SK-N-DZ (cell line): Measurements from ENCODE around the gene TRAIP.

ENCODE experiments used
- DNase-seq: peaks from one replicate; pipeline ENCODE4 v3.0.0-alpha.2; 2015; ENCODE audit warnings: low spot score

The TRAIP gene

DNA sequence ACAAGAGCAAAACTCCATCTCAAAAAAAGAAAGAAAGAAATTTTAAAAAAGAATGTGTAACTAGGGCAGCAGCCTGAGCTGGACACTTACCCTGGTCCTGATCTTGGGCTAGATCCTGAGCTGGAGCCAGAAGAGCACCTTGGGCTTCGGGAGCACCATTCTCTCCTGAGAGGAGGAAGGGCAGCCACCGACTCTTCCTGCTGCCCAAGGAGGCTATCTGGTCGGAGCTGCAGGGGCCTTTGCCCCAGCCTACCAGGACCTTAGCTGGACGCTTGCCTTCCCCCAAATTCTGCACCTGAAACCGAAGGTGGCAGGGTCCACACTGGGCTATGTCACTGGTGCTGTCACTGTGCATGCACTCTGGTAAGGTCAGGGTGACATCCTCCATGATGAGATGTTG is 20.2 kb upstream of the TRAIP start:
- DNase-seq: no peak

DNA sequence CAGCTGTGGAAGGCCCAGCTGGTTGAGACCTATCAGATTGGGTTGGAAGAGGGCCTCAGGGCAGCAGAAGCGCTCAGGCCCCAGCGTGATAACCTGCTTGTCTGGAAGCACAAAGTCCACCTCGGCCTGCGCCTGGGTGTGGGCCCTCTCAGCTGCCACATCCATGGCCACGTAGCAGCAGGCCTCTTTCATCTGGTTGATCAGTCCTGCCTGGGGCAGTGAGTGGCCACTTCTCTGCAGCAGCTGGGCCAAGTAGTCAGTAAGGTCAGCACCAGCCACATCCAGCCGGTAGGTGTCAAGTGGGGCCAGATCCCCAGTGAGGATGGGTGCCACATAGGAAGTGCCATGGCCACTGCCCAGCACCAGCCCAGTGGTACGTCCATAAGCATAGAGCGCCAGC is 17.3 kb upstream of the TRAIP start:
- DNase-seq: no peak

DNA sequence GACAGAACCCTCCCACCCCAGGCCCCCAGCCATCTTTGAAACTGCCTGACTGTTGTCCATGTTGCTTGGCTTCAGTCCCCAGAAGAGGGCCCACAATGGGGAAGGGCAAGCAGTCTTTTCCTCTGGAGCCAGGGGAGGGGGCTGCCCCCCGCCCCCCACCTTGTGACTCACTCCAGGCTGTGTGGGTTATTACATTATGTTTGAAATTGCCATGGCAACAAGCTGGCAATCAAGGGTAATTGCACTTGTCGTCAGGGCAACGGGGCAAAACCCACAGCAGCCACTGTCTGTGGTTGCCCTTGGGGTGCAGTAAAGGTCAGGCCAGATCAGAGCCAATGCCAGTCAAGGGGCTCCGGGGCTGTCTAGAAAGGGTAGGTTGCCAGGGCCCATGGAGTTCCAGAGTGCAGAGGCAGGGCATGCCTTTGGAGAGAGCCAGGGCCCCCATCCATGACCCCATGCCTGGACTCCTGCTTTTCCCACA is 16.5 kb upstream of the TRAIP start:
- peak; percentile 72 for DNase-seq

DNA sequence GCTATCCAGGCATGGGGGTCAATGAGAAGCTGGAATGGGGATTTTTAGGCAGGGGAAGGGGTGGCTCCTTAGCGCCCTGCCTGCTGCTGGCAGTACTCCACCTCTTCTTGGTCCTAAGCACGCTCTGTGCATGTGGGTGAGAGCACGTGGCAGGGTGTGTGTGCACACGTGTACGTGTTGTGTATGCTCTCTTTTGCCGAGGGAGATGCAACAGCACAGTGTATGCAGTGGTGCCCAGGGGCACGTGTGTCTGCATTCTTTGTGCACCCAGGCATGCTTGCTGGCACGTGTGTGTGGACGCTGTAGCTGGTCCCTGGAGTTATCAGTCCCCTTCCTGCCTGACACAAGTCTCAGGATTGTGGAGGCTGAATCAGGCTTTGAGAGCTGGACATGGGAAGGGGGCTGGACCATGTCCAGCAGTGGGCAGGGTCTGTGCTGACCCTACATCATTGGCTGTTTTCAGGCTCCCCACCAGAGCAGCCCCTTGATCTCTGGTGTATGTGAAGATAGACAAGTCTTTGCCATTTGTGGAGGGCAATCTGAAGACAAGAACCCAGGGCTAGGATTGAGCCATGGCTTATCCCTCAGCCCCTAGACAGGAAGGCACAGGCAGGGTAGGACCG is 15.3 kb upstream of the TRAIP start:
- no peak for DNase-seq

DNA sequence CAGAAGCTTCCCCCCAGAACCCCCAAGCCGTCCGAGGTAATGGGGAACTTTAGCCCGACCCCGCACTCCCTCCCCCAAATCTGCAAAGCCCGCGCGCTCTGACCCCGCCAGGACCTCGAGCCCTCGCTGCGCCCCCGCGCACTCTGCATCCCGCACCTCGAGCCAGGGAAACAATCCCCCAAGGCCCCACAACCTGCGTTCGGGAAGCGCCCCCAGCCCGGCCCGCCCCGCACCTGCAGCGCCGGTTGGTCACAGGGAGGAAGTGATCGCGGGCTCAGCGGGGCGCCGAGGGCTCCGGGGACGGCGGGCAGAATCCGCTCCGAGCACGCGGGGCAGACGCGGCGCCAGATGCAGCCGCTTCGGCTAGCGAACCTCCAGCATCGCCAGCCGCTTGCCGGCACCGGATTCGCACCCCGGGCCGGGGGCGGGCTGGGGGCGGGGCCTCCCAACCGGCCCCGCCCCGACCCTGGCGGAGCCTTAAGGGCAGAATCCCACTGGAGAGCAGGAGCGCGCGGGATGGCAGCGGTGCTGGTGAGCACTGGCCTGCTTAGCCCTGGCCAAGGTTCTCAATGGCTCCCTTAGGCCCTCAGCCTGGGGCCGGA is 13.3 kb upstream of the TRAIP start, which contains the start of gene CAMKV:
Gene CAMKV, minus strand, starts transcription at position 382 of the 602 bp plus-strand sequence. CDS start 7,518 bp downstream, outside the sequence.
- peak; percentile 62 for DNase-seq

DNA sequence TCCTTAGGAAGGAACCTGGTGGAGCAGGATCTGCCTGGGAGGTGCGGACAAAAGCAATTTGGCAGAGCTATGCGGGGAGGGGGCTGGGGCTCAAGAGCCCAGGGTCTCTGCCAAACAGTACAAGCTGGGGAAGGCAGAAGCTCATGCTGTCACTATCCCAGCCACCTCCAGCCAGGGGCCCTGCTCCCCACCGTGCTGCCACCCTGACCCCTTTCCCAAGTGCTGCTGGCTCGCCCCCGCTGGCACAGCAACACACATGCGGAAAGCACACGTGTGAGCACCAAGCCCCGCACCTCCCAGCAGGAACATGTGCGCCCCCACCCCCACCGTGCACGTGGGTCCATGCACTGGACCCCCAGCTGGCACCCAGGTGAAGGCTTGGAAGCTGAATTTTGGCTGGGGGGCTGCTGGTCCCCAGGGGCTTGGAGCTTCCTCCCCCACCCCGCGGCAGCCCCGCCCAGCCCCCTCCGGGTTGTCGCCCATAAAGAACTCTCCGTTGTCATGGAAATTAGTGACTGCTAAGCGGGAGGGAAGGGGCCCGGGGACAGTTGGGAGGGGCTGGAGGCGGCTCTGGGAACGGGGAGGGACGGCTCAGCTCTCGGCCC is 12.6 kb upstream of the TRAIP start:
- DNase-seq: no peak

DNA sequence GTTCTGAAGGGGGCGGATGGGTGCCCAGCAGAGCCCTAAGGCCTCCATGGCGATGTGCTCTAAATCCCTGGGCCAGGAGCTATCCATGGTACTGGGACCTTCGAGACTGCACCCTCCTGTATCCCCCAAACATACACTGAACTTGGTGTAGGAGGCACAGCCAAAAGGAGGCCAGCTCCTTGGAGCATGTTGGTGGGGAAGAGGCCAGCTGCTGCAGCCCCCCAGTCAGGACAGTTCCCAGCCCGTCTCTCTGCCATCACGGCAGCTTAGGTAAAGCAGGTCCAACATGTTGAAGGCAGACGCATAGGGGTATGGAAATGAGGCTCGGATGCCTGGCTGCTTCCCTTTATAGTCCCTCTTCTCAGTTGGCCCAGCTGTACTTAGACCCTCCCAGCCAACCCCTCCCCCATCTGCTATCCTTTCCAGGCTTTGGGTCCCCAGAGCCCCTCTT is 11.5 kb upstream of the TRAIP start:
- no peak for DNase-seq

DNA sequence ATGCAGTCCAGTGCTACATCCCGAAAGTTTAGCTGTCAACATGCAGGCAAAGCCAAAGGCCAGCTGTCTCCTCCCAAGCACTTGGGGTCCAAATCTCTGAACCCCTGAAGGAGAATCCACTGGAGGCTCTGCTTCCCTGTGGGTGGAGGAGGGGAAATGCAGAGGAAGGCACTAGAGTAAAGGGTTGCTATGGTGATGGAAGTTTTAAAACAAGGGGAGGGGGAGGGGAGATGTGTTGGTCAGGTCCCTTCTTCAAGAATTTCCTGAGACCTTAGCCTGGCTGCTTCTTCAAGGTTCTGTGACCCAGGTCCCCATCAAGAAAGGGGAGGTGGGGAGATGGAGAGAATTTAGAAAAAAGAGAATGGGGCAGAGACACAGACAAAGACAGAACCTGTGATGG is 11.0 kb upstream of the TRAIP start:
- DNase-seq: no peak

DNA sequence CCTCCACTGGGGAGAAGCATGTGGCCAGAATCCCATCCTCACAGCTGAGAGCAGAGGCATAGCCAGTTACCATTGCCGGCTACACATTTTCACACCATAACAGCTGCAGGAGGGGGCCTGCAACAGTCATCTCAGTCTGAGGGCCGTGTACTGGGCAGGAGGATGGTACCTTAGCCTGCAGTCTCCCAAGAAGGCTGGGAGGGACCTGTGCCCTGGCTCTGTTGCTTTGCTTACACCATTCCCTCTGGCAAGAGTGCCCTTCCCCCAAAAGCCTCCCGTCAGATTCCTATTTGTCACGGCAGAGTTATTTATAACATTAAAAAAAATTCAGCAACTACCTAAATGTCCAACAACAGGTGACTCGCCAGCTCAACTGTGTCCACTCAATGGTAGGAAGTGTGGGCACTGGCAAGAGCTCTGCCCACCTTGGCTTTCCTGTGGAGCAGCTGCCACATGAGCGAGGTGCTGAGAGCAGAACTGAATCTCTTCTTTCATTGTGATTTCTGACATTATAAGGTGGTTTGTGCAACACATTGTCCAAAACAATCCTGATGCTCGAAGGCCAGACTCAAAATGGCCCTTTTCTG is 8.9 kb upstream of the TRAIP start:
- DNase-seq: no peak

DNA sequence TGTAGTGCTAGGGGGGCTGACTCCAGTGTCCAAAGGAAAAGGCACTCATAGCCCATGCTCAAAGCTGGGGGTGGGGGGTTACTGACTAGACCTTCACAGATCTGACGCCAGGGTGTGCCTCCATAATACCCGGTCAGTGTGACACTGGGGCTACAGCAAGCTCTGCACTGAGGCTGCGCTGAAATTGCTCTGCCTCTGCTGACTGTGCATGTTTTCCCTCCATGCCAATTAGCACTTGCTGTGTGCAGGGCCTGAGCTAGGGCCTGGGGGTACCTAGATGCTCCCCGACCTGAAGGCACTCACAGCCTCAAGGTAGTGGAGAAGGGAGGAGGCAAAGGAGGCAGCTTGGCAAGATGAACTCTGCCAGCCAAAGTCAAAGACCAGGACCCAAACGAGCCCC is 8.1 kb upstream of the TRAIP start:
- DNase-seq: no peak

DNA sequence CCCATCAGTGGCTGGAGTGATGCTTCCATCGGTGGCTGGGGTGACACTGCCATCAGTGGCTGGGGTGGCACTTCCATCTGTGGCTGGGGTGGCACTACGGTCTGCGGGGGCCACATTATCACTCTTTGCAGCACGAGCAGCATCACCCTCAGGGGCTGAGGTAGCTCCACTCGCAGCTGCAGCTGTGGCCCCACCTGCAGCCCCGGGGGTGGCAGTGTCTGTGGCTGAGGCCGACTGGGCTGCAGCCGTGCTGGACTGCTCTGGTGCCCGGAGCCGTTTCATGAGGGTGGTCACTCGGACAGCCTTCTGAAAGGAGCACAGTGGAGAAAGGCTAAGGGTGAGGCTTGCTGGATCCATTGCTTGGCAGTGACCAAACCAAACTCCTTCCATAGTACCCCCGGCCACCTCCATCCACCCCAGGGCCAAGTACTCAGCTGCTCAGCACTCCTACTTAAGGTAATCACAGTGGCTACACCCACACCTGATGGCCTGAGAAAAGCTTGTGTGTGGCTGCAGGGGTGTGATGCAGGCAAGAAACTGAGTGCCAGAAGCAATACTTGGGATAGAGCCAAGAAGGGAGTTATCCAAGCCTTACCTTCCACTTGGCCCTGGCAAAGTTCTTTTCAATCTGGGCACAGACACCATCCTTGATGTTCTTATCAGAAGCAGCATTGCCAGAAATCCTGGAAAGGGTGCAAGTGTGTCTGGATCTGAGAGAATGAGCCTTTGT is 3.4 kb upstream of the TRAIP start:
- no peak for DNase-seq

DNA sequence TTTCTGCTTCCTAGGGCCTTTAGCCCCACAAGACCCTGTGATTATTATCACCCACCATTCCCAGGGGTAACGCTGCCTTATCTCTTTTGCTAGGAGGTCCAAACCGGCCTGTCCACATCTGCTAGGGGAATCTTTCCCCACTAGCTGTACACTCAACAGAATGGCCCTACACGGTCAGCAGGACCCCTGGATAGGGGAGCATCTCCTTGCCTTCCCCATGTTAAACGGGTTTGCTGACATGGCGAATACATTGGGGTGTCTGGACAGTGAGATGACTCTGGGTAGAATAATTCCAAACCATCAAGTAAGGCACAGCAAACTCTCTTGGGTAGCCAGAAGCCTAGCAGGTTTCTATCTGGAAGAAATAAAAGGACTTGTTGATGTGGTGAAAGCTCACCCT is 702 bp downstream of the TRAIP start:
- DNase-seq: no peak

DNA sequence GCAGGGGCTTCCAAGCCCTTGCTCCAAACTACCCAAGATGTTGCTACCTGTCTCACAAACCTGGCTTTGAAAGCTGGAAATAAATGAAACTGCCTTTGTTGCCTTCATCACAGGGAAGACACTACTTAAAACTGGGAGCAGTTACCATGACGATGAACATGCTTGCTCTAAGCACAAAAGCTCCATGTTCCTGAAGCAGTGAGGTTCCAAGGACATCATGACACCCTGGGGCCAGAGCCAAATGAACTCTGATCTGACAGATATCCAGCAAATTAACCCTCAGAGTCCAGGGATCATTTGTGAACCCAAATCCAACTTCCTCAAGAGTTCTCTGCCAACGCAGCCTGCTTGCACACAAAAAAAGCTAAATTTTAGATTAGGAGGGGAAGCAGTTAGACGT is 10.7 kb downstream of the TRAIP start:
- no peak for DNase-seq

DNA sequence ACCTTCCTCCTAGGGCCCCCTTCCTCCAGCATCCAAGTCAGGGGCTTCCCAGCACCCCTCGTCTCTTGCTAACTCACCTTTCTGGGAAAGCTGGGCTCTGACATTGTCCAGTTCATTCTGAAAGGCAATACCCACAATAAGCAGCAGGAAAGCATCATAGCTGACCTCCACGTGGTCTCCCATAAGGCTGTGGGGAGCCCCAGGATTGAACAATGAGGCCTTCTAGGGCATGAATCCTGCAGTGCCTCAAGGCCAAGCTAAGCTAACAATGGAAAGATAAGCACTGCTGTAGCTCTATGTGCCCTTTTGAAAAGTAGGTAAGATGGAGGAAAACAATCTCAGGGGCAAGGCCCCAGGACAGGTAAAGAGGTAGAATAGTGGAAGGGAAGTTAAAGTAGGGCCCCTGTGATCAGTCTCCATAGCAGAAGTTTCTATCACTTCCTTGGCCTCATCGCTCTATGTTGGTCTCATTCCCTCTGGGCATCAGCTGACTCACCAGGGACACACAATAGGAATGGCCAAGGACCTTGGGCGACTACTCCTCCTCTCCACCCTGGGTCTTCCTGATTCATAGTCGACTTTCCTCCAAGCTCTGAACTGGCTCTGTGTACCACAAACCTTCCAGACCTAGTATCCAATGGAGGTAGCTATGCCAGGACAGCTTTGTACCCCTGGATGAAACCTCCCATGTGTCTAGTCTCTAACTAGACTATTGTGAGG is 11.7 kb downstream of the TRAIP start:
- no peak for DNase-seq

DNA sequence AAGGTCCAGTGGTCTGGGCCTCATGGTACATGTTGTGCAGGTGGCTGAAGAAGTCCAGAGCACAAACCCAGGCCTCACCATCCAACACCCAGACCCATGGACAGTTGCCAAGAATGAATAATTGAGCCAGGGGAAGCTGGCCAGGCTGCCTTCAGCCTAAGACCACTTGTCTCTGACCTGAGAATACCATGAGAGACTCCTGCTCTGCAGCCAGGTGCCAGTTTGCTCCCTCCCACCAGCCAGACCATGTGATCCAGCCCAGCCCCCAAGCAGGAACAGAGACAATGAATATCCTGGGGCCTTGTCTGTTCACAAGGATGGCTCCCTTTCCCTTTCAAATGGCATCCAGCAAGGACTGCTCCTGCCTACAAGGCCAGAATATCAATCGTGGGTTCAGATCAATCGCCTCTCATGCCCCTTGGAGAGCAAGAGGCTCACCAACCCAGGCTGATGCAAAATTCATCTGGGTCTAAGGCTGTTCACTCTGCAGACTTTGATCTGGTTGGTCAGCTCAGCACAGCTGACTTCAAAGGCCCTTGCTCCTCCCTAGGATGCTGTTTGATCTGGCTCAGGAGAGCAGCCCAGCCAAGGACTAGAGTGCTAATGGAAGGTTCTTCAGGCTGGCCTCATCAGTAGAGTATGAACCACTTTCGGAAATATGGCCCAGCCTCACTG is 13.4 kb downstream of the TRAIP start:
- no peak for DNase-seq

DNA sequence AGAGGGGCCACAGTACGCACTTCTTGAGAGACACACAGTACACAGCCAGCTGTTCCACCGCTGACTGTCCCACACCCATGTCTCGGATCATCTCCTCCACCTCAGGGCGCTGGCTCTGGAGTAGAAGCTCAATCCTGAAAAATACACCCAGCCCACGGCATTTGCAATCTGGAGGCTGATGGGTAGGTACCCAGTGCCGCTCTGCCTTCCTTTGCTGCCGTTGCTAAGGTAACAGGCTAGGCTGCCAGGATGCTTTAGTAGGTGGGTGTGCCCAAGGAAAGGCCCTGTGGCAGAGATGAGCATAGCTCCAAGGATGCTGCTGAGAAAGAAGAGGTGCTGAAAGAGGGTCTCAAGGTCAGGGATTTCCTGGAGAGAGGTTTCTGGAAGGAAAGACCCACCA is 14.6 kb downstream of the TRAIP start:
- DNase-seq: no peak

DNA sequence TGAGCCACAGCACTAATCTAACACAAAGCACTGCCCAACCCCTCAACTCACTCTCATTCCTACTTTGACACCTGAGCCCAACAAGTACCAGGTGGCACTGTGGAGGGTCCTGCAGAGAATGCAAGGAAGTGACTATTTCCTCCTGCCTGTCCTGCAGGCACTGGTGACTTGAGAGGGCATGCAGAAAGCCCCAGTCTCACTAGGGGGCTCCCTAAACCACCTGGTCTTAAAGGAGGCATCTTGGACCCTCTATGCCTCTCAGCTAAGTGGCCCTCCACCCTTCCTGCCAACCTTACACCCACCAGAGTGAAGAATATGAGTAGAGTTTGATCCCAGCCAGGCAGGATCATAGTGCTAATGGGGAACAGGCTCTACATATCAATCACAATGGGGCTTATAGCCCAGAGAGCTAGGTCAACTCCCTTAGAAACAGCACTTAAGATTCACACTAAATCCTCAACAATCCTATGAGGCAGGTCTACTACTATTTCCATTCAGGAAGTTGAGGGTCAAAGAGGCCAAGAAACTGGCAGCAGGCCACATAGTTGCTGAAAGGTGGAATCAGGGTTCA is 15.2 kb downstream of the TRAIP start:
- DNase-seq: peak; percentile 29

DNA sequence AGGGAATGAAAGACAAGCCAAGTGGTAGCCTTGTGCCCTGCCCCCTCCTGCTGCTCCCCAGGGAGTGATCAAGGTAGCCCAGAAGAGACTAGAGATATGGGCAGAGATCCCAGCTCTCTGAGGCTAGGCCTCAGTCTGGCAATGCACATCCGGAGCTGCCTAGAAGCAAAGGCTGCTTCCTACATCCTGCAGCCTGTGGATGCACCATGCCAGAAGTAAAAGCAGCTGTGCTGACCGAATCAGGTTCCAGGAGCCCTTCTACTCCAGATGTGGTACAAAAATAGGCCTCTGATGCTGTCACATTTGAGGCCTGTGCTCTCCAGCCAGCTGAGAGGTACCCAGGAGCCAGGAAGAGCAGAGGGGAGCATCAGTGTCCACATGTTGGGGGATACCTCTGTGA is 16.0 kb downstream of the TRAIP start:
- DNase-seq: no peak

DNA sequence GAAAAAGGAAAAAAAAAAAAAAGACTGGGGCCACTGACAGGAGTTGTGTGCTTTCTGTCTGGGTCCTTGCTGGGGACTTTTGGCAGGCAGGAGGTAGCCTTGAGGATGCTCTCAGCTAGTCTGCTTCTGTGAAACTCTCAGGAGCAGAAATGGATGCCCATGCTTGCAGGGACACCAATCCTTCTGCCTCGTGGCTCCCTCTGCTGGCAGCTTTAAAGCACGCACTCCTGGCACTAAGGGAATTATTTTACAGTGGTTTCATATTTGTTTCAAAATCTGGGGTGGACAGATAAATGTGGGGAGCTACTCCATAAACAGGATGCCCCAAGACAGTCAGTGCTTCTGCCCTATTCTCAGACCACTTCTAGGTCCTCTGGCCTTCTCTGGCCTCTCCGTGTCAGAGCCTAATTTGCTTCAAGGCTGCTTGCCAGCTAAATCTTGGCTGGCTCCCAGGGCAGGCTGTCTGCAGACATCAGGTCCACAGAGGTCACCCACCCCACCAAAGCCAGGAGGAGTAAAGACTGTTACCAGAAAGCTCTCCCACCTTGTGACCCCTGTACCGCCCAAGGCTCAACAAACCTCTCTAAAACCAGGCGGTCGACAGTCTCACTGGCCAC is 17.1 kb downstream of the TRAIP start:
- peak; percentile 64 for DNase-seq

DNA sequence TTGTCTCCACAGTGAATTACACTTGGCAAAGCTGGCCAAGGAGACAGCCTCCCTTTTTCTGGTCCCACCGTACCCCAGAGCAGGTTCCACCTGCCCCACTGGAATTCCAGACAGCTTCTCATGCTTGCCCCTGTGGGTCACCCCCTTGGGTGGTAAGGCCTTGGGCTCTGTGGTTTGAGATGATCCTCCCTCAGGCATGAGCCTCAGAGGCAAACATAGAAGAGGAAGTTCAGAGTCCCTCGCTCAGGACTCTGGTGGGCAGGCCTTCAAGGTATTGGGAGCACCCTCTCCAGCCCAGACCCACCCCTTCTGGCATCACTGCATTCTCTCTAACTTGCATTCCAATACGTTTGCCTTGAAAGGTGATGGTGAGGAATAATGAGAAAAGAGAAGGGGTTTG is 25.0 kb downstream of the TRAIP start:
- DNase-seq: no peak
